GM21717 (cell line): ENCODE measurements around the gene TMEM131.
A peak's percentile ranks its signal among the peaks of the same experiment; 100 is the strongest.
"Not testable (repeated sequence)": the region's sequence is repeated elsewhere in the genome, so short reads cannot be mapped to it uniquely, and the experiment has no call there.

Experiments used
- ATAC-seq: cut with Tn5 transposase; IDR thresholded peaks from one replicate; pipeline ENCODE4 v1.9.1; 2021; ENCODE audit warnings: mild to moderate bottlenecking, moderate library complexity; ENCODE audit not compliant: unreplicated experiment

TMEM131 gene

DNA sequence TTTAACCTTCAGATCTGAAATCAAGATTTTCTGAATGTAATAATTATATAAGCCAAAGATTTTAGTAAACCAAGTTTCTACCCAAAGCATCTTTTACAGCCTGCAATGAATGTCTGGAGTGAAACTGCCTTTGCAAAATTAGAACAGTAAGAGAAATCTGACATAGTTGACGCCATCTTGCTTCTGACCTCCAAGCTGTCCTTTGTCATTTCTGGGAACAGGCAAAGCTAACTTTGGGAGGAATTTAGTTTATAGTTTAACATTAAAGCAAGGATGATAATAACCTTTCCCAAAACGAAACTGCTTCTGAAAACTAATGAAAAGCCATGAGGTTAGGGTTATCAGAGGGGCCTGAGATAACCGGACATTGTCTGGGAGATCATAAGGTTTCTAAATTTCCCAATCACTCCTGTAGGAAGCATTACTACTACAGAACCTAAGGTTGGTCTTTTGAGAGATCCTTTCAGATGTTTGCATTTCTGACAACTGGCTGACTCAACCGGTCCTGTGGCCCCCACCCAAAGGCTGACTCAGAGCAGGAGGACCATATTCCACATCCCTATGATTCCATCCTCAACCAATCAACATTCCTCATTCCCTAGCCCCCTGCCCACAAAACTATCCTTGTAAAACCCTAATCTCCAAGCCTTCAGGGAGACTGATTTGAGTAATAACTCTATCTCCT, 124.5 kb downstream of the TMEM131 start:
- no peak for ATAC-seq

DNA sequence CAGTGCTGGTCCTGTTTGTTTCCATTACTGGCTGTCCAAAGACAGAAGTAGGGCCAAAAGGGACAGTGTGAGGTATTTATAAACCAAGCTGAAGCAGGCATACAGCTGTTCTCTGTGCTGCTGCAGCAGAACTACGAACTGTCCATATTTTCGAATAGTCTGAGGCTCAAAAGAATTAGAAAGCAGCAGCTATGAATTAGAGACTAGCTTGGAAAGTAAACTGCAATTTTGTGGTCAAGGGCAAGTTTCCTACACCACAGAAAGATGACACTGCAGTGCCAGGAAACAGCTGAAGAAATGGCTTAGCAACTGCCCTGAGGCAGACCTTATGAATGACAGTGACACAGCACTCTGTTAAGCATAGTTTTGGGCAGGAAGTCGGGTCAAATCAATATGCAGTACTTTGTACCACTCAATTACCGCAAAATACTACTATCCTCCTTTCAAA, 125.3 kb downstream of the TMEM131 start:
- peak; percentile 99 for ATAC-seq

DNA sequence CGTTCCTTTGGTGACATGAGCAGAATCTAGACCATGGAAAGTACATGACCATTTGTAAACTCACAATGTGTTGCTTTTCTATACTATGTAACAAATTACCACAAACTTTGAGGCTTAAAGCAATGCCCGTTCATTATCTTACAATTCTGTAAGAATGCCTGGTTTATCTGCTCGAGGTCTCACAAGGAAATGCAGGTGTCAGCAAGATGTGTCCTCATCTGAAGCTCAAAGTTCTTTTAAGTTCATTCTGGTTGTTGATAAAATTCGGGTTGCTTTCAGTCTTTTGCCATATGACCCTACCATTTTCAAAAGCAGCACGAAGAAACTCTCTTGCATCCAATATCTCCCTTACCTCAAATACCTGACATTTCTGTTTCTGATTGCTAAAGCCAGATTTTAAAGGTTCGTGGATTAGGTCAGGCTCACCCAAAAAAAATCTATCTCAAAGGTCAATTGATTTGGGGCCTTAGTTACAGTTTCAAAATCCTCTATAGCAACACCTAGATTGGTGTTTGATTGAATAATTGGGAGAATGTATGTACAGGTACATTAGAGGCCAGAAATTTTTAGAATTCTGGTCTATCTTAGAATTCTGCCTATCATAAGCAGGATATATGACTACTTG, 125.9 kb downstream of the TMEM131 start:
- no peak for ATAC-seq

DNA sequence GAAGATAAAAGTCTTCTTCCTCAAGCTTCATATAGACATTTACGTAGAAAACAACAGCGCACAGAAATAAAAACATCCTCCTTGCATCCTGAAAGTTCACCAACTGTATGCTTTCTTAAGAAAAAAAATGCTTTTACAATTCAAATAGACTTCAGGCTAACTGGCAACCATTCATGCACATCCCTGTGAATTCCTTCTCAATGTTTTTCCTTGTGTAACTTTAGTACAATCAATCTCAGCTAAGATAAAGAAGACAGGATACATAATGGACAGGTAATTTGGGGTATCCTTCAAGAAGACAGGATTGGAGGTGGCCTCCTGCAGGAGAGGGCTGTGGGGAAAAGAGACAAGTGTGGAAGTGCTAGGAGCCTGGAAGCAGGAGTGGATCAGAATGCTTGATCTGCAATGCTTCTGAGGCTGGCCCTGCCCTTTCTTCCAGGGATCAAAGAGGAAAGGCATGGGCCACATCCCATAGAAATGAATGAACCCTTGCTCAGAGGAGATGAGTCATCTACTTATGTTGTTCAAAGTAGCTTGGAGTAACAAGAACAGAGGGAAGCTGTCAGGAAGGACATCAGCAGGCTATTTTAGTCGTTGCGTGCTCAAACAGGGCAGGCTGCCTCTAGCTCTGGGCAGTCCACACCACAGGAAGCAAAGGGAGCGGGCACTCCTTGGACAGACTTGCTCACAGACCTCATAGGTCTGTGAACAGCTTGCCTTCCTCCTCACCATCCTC, 126.6 kb downstream of the TMEM131 start:
- ATAC-seq: no peak

DNA sequence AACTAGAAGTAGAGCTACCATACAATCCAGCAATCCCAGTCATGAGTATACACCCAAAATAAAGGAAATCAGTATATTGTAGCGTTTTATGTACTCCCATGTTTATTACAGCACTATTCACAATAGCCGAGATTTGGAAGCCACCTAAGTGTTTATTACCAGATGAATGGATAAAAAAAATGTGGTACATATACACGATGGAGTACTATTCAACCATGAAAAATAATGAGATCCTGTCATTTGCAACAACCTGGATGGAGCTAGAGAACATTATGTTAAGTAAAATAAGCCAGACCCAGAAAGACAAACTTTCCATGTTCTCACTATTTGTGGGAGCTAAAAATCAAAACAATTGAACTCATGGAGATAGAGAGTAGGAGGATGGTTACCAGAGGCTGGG, 131.9 kb downstream of the TMEM131 start:
- no peak for ATAC-seq

DNA sequence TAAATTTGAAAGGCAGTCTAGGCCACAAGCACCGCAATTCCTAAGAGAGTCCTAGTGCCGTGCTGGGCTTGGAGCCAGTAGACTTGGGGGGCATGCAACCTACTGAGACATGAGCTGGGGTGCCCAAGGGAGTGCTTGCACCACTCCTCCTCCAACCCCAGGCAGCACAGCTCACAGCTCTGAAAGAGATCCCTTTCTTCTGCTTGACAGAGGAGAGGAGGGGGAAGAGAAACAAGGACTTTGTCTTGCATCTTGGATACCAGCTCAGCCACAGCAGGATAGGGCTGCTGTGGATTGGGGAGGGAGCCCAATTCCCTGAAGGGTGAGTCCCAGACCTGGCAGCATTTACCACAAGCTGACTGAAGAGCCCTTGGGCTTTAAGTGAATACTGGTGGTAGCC, 134.6 kb downstream of the TMEM131 start:
- ATAC-seq: no peak

DNA sequence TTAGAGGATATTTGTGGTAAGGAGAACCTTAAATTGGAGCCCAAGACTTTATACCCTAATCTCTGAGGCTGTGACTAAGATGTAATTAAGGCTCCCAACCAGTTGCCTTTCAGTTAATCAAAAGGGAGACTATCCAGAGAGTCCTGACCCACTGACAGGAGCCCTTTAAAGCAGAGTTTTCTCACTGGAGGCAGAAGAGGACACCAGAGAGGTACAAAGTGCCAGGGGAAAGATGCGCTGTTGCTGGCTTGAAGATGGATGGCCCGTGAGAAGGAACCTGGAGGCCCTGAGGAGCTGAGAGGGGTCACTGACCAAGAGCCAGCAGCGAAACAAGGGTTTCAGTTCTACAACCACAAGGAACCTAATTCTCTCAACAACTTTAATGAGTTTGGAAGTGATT, 137.3 kb downstream of the TMEM131 start:
- no peak for ATAC-seq

DNA sequence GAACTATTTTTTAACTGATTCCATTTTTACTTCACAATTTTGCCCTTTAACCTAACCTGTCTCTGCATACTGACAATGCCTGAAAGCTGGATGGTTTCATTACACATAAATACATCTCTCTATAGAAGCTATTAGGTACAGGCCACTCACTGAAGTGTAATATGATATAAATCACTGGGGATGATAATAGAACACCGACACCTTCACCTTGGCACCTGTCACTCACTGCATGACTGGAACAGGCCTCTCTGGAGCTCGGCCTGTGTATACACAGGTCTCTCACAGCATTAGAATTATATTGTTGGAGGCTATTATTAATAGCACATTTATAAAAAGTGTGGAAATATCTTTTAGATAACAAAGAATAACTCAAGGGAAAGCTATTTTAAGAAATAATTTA, 138.2 kb downstream of the TMEM131 start:
- ATAC-seq: no peak

DNA sequence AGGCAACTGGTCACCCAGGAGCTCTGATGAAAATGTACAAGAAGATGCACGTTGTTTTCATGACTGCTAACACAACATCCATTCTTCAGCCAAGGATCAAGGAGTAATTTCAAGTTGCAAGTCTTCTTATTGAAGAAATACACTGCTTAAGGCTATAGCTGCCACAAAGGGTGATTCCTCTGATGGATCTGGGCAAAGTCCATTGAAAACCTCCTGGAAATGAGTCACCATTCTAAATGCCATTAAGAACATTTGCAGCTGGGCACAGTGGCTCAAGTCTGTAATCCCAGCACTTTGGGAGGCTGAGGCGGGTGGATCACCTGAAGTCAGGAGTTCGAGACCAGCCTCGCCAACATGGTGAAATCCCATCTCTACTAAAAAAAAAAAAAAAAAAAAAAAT, 142.7 kb downstream of the TMEM131 start:
- ATAC-seq: not testable (repeated sequence)

DNA sequence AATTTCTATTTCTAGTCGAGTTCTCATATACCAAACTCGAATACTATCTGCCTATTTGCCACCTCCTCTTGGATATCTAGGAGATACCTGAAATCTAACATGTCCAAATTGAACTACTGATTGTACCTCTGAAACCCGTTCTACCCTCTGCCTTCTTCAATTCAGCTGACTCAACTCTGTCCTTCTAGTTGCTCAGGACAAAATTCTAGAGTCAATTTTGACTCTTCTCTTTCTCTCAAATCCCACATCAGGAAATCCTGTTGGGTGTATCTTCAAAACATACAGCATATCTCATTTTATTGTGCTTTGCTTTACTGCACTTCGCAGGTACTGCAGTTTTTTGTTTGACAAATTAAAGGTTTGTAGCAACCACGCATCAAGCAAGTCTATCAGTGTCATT, 144.6 kb downstream of the TMEM131 start:
- ATAC-seq: no peak

DNA sequence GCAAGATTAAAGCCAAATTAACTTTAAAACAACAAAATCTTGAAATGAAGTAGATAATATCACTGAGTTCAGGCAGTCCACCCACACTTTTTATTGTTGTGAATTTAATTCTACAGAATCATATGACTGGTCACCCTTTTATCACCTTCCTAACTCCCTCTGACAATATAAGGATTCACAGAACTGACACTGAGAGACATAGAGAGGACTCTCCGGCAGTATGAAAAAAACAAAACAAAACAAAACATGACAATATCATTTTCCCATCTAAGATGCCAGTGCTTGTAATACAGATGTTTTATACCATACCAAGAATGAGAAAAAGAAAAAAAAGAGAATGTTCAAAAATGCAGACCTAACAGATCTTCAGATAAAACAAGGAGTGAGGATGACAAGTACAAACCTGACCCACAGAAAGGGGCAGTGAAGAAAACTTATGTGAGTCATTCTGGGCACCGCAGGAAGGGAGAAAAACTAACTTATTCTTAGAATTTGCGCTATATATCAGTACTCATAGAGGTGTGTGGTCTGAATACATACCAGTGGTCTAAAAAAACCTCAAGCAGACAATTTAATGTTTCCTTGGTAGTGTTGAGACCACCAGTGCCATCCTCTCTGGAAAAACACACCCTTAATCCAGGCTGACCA, 145.7 kb downstream of the TMEM131 start:
- ATAC-seq: peak; percentile 82

DNA sequence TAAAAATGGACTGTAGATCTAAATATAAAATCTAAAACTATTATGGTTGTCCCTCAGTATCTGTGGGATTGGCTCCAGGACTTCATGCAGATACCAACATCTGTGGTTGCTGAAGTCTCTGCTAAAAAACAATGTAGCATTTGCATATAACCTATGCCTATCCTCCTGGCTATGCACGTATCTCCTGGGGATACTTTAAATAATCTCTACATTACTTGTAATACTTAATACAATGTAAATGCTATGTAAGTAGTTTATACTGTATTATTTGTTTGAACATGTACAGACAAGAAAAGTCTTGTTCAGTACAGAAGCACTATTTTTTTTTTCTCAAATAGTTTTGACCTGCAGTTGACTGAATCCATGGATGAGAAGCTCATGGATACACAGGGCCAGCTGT, 147.4 kb downstream of the TMEM131 start:
- no peak for ATAC-seq

DNA sequence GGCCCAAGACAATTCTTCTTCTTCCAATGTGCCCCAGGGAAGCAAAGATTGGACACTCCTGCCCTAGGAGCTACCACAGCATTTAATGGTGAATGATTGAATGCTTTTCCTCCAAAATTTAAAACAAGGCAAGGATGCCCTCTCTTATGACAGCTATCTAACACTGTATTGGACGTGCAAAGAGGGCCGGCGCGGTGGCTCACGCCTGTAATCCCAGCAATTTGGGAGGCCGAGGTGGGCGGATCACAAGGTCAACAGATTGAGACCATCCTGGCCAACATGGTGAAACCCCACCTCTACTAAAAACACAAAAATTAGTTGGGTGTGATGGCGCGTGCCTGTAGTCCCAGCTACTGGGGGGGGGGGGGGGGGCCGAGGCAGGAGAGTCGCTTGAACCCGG, 149.0 kb downstream of the TMEM131 start:
- not testable (repeated sequence) for ATAC-seq

DNA sequence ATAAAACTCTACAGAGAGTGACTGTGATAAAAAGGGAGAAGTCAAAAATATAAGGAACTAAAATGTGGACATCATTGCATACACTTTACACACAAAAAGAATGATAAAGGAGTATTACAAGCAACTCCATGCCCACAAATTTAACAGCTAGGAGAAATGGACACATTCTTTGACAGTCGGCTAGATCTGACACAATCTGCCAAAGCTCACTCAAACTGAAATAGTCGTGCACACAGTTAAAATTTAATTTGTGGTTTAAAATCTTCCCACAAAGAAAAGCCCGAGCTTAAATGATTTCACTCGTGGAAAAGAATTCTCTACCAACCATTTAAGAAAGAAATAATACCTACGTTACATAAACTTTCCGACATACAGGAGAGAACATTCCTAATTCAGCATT, 149.9 kb downstream of the TMEM131 start:
- no peak for ATAC-seq

DNA sequence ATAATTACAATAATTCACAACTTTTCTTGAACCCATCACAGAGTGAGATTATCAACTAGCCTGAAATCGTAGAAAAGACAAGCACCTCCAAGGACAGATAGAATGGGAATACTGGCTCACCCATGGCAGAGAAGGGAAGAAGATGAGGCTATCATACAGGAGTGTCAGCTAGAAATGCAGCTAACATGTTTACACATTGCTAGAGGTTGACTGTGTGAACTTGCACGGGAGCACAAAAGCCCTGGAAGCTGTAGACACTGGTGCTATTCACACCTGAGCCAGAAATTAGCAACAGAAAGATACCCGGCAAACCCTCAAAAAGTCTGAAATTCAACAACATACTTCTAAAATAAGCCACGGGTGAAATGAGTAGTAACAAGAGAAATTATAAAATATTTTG, 150.6 kb downstream of the TMEM131 start:
- no peak for ATAC-seq

DNA sequence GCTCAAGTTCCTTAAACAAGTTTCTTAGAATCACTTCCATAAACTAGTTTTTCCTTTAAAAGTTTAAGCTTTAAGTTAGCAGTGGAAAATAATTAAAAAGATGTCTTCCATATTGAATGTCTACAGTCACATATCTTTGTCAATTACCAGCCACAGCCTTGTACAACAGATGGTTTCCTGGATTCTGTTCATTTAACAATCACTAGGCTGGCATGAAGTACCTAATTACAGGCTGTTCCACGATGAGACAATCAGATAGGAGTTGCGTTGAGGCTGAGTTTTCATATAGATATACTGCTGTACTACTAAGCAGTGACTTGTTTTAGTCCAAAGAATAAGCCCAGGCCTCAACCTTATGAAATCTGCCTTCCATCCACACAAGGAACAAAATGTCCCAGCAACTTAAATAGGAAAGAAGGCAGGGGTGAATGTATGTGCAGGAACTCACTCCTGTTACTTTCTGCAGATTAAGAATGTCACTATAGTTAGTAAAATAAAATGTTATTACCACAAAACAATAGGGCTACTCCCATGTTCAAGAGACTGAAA, 151.4 kb downstream of the TMEM131 start:
- no peak for ATAC-seq

DNA sequence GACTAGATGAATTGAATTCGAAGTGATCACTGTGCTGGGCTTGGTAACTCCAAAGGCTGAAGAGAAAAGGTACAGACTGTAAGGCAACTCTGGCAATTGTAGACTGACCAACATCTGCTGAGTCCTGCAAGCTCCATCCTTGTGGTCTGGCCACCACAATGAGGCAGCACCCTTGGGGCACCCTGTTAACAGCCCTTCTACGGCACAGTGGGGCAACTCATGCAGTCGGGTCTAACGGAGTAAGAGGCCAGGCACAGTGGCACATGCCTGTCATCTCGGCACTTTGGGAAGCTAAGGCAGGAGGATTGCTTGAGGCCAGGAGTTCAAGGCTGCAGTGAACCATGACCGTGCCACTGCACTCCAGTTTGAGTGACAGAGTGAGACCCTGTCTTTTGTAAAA, 155.6 kb downstream of the TMEM131 start:
- ATAC-seq: no peak

DNA sequence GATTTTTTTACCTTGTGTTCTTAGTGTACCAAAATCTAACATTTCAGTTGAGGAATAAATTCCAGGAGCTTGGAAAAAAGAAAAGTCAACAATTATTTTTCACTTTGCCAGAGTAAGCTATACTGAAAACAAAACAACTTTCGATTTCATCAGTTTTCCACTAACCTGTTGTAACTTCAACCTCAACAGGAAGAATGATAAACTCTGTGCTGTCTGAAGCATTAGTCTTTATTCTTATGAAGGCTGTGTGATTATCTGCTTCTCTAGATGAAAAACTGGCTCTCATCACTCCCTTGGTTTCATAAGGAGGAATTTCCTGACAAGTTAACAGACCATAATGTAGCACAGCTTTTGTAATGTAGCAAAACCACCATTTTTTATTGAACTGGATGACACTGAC, 161.1 kb downstream of the TMEM131 start:
- ATAC-seq: no peak

DNA sequence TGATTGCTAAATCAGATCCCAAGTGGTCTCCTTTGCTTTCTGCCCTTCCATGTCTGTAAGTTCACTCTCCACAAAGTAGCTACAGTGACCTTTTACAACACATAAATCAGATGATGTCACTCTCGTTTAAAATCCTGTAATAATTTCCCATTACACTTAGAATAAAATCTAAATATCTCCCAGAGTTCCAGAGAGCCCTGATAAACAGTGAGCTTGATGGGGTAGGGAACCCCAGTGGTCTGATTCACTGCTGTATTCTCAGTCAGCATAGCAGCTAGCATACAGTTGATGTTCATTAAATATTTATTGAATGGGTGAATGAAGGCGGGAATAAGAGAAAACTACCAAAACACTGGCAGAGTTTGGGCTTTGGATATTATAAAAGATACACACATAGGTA, 164.6 kb downstream of the TMEM131 start:
- ATAC-seq: no peak

DNA sequence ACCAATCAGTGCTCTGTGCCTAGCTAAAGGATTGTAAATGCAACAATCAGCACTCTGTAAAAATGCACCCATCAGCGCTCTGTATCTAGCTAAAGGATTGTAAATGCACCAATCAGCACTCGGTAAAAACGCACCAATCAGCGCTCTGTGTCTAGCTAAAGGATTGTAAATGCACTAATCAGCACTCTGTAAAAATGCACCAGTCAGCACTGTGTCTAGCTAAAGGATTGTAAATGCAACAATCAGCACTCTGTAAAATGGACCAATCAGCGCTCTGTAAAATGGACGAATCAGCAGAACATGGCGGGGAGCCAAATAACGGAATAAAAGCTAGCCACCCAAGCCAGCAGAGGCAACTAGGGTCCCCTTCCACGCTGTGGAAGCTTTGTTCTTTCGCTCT, 166.5 kb downstream of the TMEM131 start:
- not testable (repeated sequence) for ATAC-seq

DNA sequence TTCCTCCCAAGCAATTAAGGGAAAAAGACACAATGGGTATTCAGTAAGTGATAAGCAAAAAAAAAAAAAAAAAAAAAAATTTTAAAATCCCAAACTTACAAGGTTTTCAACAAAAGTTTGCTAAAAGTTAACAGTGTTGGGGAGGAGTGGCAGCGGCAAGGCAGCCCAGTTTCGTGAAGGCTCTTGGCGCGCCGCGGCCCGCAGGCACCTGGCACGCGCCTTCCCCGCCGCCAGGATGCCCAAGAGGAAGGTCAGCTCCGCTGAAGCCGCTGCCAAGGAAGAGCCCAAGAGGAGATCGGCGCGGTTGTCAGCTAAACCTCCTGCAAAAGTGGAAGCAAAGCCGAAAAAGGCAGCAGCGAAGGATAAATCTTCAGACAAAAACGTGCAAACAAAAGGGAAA, 168.7 kb downstream of the TMEM131 start:
- not testable (repeated sequence) for ATAC-seq
